HG03066 (cell line): ENCODE results near the gene NIM1K.
"Not testable (repeated sequence)": the region's sequence is repeated elsewhere in the genome, so short reads cannot be mapped to it uniquely, and the experiment has no call there.

Source experiments
- ATAC-seq: cut with Tn5 transposase; IDR thresholded peaks from one replicate; pipeline ENCODE4 v1.9.1; 2021; ENCODE audit warnings: low read depth; ENCODE audit not compliant: unreplicated experiment

The NIM1K gene

DNA sequence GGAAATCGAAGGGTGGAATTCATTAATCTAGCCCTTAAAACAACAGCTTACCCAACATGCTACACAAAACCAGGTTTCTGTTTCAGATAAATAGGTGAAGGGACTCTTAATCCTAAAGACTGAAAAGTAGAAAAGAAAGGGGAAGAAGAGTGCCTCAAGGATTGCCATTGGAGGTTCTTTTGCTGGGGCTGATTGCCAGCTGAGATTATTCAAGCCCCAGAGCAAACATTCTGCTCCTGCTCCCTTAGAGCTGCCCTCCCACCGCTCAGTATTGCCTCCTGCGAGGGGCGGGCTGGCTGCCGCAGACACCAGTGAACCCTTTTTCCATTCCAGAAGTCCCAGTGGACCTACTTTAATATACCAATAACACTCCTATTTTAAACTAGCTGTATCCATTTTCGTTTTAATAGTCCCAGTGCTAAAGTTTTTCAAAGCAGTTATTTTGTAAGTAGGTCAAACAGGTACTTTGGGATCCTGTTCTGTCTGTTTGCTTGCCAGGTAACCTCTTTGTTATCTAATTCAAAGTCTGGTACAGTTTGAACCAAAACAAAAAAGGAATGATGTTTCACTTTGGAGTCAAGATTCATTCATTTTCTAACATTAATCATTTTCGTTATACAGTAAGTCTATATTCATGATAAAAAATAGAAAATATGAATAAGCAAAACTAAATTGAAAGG, 82.5 kb downstream of the NIM1K start:
- ATAC-seq, result no peak

- no peak for ATAC-seq
Observed at GRCh38 chr5:43275391-43275790, 83.4 kb downstream of the NIM1K start.

GRCh38 chr5:43279548-43280274, 87.7 kb downstream of the NIM1K start:
- ATAC-seq, result no peak

- no peak for ATAC-seq
Observed at GRCh38 chr5:43281840-43282658, 90.0 kb downstream of the NIM1K start.

- no peak for ATAC-seq
Observed at GRCh38 chr5:43286623-43287022, 94.6 kb downstream of the NIM1K start.

DNA sequence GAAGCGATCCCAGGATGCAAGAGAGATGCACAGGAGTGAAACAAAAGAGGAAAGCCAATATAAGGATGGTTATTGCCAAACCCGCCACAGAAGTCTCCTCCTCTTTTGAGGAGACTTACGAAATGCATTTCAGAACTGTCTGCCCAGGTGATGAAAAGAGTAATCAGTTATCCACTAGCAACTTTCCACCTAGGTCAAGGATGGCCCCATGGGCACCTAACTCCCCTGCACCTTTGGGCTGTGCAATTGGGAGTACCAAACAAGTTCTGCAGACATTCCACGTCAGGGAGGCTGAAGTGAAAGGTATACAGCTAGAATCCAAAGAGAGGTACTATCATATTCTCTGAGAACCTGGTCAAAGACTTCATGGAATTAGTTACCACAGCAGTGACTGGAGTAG, 95.5 kb downstream of the NIM1K start:
- no peak for ATAC-seq

DNA sequence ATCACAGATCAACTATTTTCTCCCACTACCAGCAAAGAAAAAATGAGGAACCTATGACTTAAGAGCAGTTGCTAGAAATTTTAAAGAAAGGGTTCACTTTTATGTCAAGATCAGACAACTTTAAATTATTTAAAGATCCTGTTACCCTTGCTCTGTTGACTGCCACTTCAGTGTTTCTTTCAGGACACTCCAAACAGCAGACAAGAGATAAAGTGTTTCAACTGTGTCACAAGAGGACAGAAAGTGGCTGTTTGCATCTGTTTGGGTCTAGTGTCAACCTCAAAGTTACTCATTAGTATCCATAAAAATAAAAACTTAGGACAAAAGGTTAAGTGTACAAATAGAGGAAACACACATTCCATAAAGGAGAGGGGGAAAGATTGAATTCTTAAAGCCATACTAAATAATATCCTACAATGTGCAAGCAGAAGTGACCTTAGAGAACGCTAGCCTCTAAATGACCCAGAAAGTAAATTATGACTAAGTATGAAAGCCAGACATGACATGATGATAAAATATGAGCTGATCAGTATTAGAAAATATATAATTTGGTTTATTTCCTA, 96.3 kb downstream of the NIM1K start:
- no peak for ATAC-seq

DNA sequence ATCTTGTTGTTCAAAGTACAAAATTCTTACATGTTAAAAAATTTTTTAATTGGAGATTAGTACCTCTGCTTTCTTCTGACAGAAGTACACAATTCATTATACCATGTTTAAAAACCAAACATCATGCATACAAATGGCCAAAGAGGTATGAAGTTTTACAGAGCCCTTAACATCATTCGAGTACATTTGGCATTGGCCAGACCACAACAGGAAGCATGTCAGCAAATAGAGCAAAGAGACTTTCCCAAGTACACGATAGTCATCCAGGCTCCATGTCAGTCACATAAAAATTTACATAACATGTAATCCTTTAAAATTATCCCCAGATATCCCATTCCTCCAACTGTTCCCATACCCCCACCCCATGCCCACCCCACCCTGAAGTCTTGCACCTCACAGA, 98.7 kb downstream of the NIM1K start:
- no peak for ATAC-seq

- no peak for ATAC-seq
Observed at GRCh38 chr5:43294226-43294625, 102.2 kb downstream of the NIM1K start.

DNA sequence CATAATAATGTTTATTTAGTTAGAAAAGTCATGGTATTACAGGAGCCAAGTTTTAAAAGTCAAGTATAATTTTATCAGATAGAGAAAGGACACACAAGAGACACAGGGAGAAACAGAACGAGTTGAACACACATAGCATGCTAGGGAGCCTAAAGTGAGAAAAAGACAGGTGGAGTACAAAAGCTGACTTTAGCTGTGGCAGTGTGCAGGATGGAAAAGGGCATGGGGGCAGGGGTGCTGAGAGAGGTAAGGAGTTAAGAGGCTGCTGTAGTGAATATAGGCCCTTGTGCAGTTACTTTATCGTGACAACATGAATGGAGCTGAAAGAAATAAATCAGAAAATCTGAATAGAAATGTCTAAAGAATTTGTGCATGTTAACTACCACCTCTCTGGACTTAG, 103.2 kb downstream of the NIM1K start:
- no peak for ATAC-seq

GRCh38 chr5:43296835-43297234, 104.8 kb downstream of the NIM1K start:
- no peak for ATAC-seq

GRCh38 chr5:43298443-43298842, 106.4 kb downstream of the NIM1K start:
- ATAC-seq, result no peak

DNA sequence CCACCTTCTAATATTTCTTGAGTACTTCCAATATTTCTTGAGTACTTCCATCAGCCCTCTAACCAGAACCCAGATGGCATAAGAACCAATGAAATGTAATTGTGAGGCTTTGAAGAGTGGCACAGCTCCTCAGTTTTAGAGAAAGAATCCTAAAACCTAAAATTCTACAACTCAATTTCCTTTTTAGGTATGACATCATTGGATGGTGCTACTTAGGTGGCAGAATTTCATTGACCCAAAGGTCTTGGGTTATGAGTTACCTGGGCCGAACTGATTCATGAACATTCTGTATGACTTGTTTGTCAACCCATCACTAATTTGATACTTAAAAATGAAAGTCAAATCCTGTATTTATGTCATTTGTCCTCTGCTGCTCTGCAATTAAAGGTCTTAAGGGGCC, 108.1 kb downstream of the NIM1K start:
- no peak for ATAC-seq

DNA sequence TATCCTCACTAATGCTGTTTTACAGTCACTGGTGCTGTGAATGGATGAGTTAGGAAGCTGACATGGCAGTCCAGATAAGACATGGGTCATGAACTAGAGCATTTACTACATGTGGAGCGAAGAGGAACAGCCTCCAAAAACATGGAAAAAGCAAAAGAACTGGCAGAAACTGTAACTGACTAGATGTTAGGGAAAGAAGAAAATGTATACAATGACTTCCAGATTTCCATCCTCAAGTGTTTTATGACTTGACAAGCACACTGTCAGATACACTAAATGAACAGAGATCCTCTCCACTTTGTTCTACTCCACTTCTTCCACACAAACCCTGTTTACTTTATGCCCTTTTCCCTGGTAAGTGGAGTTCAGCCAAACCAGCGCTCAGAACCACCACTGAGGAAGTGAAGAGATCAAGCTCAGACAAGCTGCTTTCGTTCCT, 109.6 kb downstream of the NIM1K start:
- ATAC-seq, result no peak

- ATAC-seq, result no peak
Observed at GRCh38 chr5:43302481-43302880, 110.5 kb downstream of the NIM1K start.

DNA sequence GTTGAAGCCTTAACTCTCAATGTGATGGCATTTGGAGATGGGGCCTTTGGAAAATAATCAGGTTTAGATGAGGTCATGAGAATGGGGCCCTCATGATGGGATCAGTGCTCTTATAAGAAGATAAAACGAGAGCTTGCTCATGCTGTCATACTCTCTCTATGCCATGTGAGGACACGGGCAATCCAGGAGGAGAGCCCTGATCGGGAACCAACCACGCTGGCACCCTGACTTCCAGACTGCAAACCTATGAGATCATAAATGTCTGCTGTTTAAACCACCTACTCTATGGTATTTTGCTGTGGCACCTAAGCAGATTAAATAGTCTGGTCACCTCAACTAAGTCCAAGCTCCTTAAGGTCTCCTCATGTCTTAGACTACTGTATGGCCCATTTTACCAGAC, 111.2 kb downstream of the NIM1K start:
- ATAC-seq, result no peak

- peak; percentile 43 for ATAC-seq
Observed at GRCh38 chr5:43304525-43304924, 112.5 kb downstream of the NIM1K start.

DNA sequence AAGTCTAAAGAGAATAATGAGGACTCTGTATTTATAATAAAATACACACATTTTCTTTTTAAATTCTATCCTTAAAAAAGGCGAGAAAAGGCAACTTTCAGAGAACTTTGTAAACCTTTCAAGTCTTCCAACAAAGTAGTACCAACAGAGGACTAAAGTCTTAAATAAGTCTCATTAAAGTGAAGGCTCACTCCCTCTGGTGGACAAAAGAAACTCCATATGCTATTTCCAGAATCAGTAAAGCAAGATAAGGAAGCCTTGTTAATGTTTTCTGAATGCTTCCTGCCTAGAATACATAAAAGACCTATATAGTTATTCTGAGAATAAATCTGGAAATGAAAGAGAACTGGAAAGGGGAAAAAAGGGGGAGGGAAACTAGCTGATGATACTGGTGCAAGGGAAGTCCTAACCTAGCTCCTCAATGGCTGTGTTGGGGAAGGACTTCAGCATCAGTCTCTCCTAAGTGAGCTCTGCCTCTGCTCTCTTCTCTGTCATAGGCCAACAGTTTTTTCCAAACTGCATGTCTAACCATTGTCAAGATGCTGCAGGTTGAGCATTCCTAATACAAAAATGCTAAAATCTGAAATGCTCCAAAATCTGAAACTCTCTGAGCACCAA, 114.0 kb downstream of the NIM1K start:
- peak; percentile 59 for ATAC-seq

DNA sequence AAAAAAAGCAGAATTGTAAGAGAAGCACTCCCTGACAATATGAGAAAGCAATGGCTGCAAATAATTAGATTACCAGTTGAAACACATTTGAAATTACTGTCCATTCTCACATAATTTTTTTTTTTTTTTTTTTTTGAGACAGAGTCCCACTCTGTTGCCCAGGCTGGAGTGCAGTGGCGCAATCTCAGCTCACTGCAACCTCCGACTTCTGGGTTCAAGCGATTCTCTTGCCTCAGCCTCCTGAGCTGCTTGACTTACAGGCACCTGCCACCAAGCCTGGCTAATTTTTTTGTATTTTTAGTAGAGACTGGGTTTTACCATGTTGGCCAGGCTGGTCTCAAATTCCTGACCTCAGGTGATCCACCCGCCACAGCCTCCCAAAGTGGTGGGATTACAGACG, 114.9 kb downstream of the NIM1K start:
- not testable (repeated sequence) for ATAC-seq

- no peak for ATAC-seq
Observed at GRCh38 chr5:43309122-43309521, 117.1 kb downstream of the NIM1K start.

DNA sequence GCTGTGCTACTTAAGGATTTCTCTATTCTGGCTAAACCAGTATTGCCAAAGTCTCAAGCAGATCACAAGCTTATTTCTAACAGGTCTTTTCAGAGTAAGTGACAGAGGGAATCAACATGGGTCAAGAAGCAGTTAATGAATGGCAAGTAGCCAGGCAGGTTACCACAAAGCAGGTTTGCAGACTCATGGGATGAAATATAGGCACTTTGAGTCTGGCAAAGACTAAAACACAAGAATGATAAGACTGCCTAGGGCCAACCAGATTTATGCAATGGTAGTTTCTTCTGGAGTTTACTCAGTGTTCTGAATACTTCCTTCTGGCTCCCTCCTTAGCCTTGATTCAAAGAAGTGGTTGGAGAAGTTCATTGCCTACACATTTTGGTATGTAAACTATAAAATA, 117.6 kb downstream of the NIM1K start:
- no peak for ATAC-seq
